IMR-90 (cell line): Measurements from ENCODE around the gene SLC2A8. TPM values are rescaled to one million over a fixed set of nuclear protein-coding genes. Genes with fewer than 3 reads are reported as not detected.

Experiments
- ATAC-seq: fragments of 200-7000 bp; cut with Tn5 transposase; 2 replicates; pipeline ENCODE4 v1.9.1; 2020; ENCODE audit warnings: low read depth, mild to moderate bottlenecking, moderate library complexity
- BruUV-seq: library from RNA; stranded (reverse); fragments of 400-500 nt; replicated peaks from 2 replicates; lab custom pipeline; 2021; lab: Mats Ljungman, UMichigan
- CTCF ChIA-PET: fragments of 300-600 bp; formaldehyde crosslinking; extraction: SDS; loops from one replicate; lab custom pipeline; 2021; ENCODE audit warnings: antibody characterized with exemption; lab: Yijun Ruan, JAX
- POLR2A ChIA-PET: fragments of 300-600 bp; sonication (Branson Sonifier 250); formaldehyde crosslinking; loops from one replicate; lab custom pipeline; 2022; ENCODE audit warnings: antibody characterized with exemption; ENCODE audit not compliant: unreplicated experiment; lab: Charles Lee
- DNase-seq: peaks from one replicate; pipeline ENCODE4 v3.0.0; 2013
- H2AFZ ChIP-seq: replicated peaks from 2 replicates; pipeline ENCODE3; 2013; ENCODE audit warnings: low read length, mild to moderate bottlenecking; ENCODE audit not compliant: poor library complexity
- H2AK5ac ChIP-seq: 2 replicates; pipeline ENCODE4 v1.6.1; 2013; ENCODE audit warnings: low read depth, low read length, inconsistent platforms
- H2AK9ac ChIP-seq: replicated peaks from 2 replicates; pipeline ENCODE3; 2013; ENCODE audit warnings: mild to moderate bottlenecking, low read depth, low read length, moderate library complexity; ENCODE audit not compliant: poor library complexity
- H2BK120ac ChIP-seq: 2 replicates; pipeline ENCODE4 v1.6.1; 2013; ENCODE audit warnings: low read depth, low read length, inconsistent platforms
- H2BK15ac ChIP-seq: 3 replicates; pipeline ENCODE4 v1.6.1; 2013; ENCODE audit warnings: low read depth, low read length, inconsistent platforms
- H2BK20ac ChIP-seq: 2 replicates; pipeline ENCODE4 v1.6.1; 2013; ENCODE audit warnings: low read depth, mild to moderate bottlenecking, inconsistent platforms, low read length, moderate library complexity
- H2BK5ac ChIP-seq: 2 replicates; pipeline ENCODE4 v1.6.1; 2013; ENCODE audit warnings: mild to moderate bottlenecking, low read depth, low read length, inconsistent platforms; ENCODE audit not compliant: poor library complexity, severe bottlenecking
- H3K14ac ChIP-seq: replicated peaks from 2 replicates; pipeline ENCODE4 v1.6.1; 2013; ENCODE audit warnings: low read depth, low read length, inconsistent platforms
- H3K18ac ChIP-seq: 2 replicates; pipeline ENCODE4 v1.6.1; 2013; ENCODE audit warnings: low read depth, low read length, control low read depth
- H3K23ac ChIP-seq: 2 replicates; pipeline ENCODE4 v1.6.1; 2013; ENCODE audit warnings: low read depth, low read length, inconsistent platforms
- H3K27ac ChIP-seq: 2 replicates; pipeline ENCODE4 v1.5.1; 2013; ENCODE audit warnings: mild to moderate bottlenecking, control low read depth, low read length; ENCODE audit not compliant: insufficient read depth
- H3K27me3 ChIP-seq: 2 replicates; pipeline ENCODE4 v1.6.1; 2013; ENCODE audit warnings: low read length; ENCODE audit not compliant: control insufficient read depth, insufficient read depth
- H3K36me3 ChIP-seq: 2 replicates; pipeline ENCODE4 v1.6.1; 2013; ENCODE audit warnings: low read length, mixed read lengths; ENCODE audit not compliant: control insufficient read depth, insufficient read depth
- H3K4ac ChIP-seq: 2 replicates; pipeline ENCODE4 v1.6.1; 2013; ENCODE audit warnings: low read depth, low read length, inconsistent platforms
- H3K4me1 ChIP-seq: 2 replicates; pipeline ENCODE4 v1.6.1; 2013; ENCODE audit warnings: low read length, mixed read lengths; ENCODE audit not compliant: control insufficient read depth, insufficient read depth
- H3K4me2 ChIP-seq: 2 replicates; pipeline ENCODE4 v1.6.1; 2013; ENCODE audit warnings: low read depth, mild to moderate bottlenecking, control low read depth, low read length, moderate library complexity
- H3K4me3 ChIP-seq: 2 replicates; pipeline ENCODE4 v1.5.1; 2013; ENCODE audit warnings: low read depth, mild to moderate bottlenecking, control low read depth, low read length, moderate library complexity; ENCODE audit not compliant: insufficient read depth
- H3K56ac ChIP-seq: 2 replicates; pipeline ENCODE4 v1.6.1; 2013; ENCODE audit warnings: low read length, inconsistent platforms; ENCODE audit not compliant: insufficient read depth; ENCODE audit errors: extremely low read depth
- H3K79me1 ChIP-seq, 2 experiments: 2 replicates each; pipeline ENCODE4 v1.6.1; 2013; ENCODE audit warnings: low read length in 2 of 2, inconsistent platforms in 1 of 2, low read depth in 1 of 2
- H3K9ac ChIP-seq: 2 replicates; pipeline ENCODE4 v1.6.1; 2013; ENCODE audit warnings: low read depth, low read length, control low read depth
- H3K9me1 ChIP-seq: 2 replicates; pipeline ENCODE4 v1.6.1; 2013; ENCODE audit warnings: low read length, inconsistent platforms; ENCODE audit not compliant: insufficient read depth
- H3K9me3 ChIP-seq: 2 replicates; pipeline ENCODE4 v1.6.1; 2013; ENCODE audit warnings: low read length; ENCODE audit not compliant: control insufficient read depth, insufficient read depth
- H4K20me1 ChIP-seq: 2 replicates; pipeline ENCODE4 v1.6.1; 2013; ENCODE audit warnings: low read length, inconsistent platforms; ENCODE audit not compliant: insufficient read depth
- H4K5ac ChIP-seq: 2 replicates; pipeline ENCODE4 v1.6.1; 2013; ENCODE audit warnings: mild to moderate bottlenecking, low read depth, low read length, control low read depth
- H4K8ac ChIP-seq, 2 experiments: 2 replicates each; pipeline ENCODE4 v1.6.1; 2013; ENCODE audit warnings: low read depth in 2 of 2, low read length in 2 of 2, control low read depth in 1 of 2, inconsistent platforms in 1 of 2
- H4K91ac ChIP-seq: 2 replicates; pipeline ENCODE4 v1.6.1; 2013; ENCODE audit warnings: low read depth, low read length, inconsistent platforms; ENCODE audit not compliant: insufficient read depth
- BHLHE40 ChIP-seq: fragments of 150-350 bp; IDR thresholded peaks from 2 replicates; pipeline ENCODE4 v1.6.1; 2016; ENCODE audit warnings: mild to moderate bottlenecking, low read depth, low read length
- CEBPB ChIP-seq: IDR thresholded peaks from 2 replicates; pipeline ENCODE4 v1.6.1; 2012; ENCODE audit warnings: low read depth, low read length, improper control_type of control experiment
- CHD1 ChIP-seq: IDR thresholded peaks from 2 replicates; pipeline ENCODE4 v1.6.1; 2012; ENCODE audit warnings: low read depth, low read length, improper control_type of control experiment
- CTCF ChIP-seq: conservative IDR thresholded peaks from 2 replicates; pipeline ENCODE4 v1.5.1; 2012; ENCODE audit warnings: mild to moderate bottlenecking, low read depth, low read length, improper control_type of control experiment
- ELK1 ChIP-seq: fragments of 150-350 bp; IDR thresholded peaks from 2 replicates; pipeline ENCODE4 v1.6.1; 2016; ENCODE audit warnings: low read depth, mild to moderate bottlenecking, low read length, moderate library complexity, borderline replicate concordance
- MAZ ChIP-seq: IDR thresholded peaks from 2 replicates; pipeline ENCODE4 v1.6.1; 2012; ENCODE audit warnings: low read depth, mild to moderate bottlenecking, low read length, improper control_type of control experiment, moderate library complexity, borderline replicate concordance
- MXI1 ChIP-seq: IDR thresholded peaks from 2 replicates; pipeline ENCODE4 v1.6.1; 2012; ENCODE audit warnings: low read depth, mild to moderate bottlenecking, low read length, moderate library complexity, borderline replicate concordance
- NFE2L2 ChIP-seq: fragments of 150-350 bp; IDR thresholded peaks from 2 replicates; pipeline ENCODE4 v1.6.1; 2016; ENCODE audit warnings: low read depth, mild to moderate bottlenecking, low read length
- RAD21 ChIP-seq: IDR thresholded peaks from 2 replicates; pipeline ENCODE4 v1.6.1; 2012; ENCODE audit warnings: low read length, improper control_type of control experiment
- RCOR1 ChIP-seq: IDR thresholded peaks from 2 replicates; pipeline ENCODE4 v1.6.1; 2012; ENCODE audit warnings: mild to moderate bottlenecking, low read length, improper control_type of control experiment; ENCODE audit not compliant: insufficient replicate concordance
- SMC3 ChIP-seq: fragments of 150-350 bp; IDR thresholded peaks from 2 replicates; pipeline ENCODE4 v1.6.1; 2016; ENCODE audit warnings: low read depth, mild to moderate bottlenecking, antibody characterized with exemption, low read length, moderate library complexity
- USF2 ChIP-seq: fragments of 150-350 bp; IDR thresholded peaks from 2 replicates; pipeline ENCODE4 v1.6.1; 2017; ENCODE audit warnings: mild to moderate bottlenecking, antibody characterized with exemption, low read length, low read depth
- WGBS, 2 experiments: methylation state at CpG; one replicate each; pipeline versions ENCODE4 v1.1.5 to v1.1.7; 2013; ENCODE audit warnings: missing lambda C conversion rate in 2 of 2; ENCODE audit not compliant: insufficient read length in 1 of 2; ENCODE audit errors: extremely low coverage in 2 of 2; 5-methylcytosine and 5-hydroxymethylcytosine counted together
- dilution Hi-C: fragments of 300-500 bp; cut with HindIII; formaldehyde crosslinking; loops from one replicate; pipeline ENCODE4 v1.14.3; 2018; ENCODE audit warnings: low sequenced_read_pairs; ENCODE audit not compliant: unreplicated experiment
- in situ Hi-C: fragments of 300-500 bp; cut with MboI; formaldehyde crosslinking; loops from 3 replicates; pipeline ENCODE4 v1.14.3; 2019; ENCODE audit warnings: low sequenced_read_pairs, inconsistent platforms, mixed read lengths
- intact Hi-C: fragments of 100-400 bp; cut with micrococcal nuclease; formaldehyde crosslinking; loops from 2 replicates; pipeline ENCODE4 v1.10.0; 2022
- polyA plus RNA-seq, 3 experiments: library from polyadenylated mRNA; depleted of rRNA; stranded (reverse); fragments of >200 nt; gene quantifications; 2 replicates each; pipeline ENCODE4 v1.2.3, GENCODE V29; 2012; ENCODE audit warnings: low replicate concordance in 1 of 3
- total RNA-seq: library from RNA; depleted of rRNA; stranded (reverse); fragments of >200 nt; gene quantifications from 2 replicates; pipeline ENCODE4 v1.2.3, GENCODE V29; 2012

Gene SLC2A8
- total and polyA plus RNA-seq, 2 of the 4 experiments (the other 2 are of a cell fraction) = 9.0 to 12.0 TPM

- H3K4me1 ChIP-seq = peaks cover 7% of the 10 kb centered on the region
- H2BK15ac ChIP-seq = no peak overlapping the region
- H3K4ac ChIP-seq = no peak overlapping the region
- no peak overlapping the region for H4K5ac ChIP-seq
- H3K4me2 ChIP-seq = peak overlapping the region; percentile 69
- H3K56ac ChIP-seq = no peak overlapping the region
- no peak overlapping the region for H3K18ac ChIP-seq
- H4K8ac ChIP-seq = no peak overlapping the region; a peak in 1 of 4 replicates
- BruUV-seq = no TSS peak
- peaks cover 7% of the 10 kb centered on the region; the same call in 1 of the 2 replicates for H4K20me1 ChIP-seq
- H3K4me3 ChIP-seq = no peak overlapping the region
- H3K14ac ChIP-seq = 0 out of 2 replicates have a peak overlapping the region, but pooled peaks have one; percentile 28
- intact Hi-C loops = loop anchor here (10.0 kb wide), 1 partner anchor 197 kb away; no protein-coding TSS in a partner anchor
- no peak overlapping the region for H2BK5ac ChIP-seq
- ChIA-PET POLR2A (no interaction called here), CTCF (no interaction called here)
- no peak overlapping the region for H2BK20ac ChIP-seq
- no peak overlapping the region for H3K27ac ChIP-seq
- H3K27me3 ChIP-seq = no peaks in the 10 kb centered on the region
- no peak for ATAC-seq
- 92% methylated on average over 4 of the region's 10 CpGs; no CpG with 5 or more reads in 1 of the 2 experiments for whole genome bisulfite sequencing, 2 experiments
- peak overlapping the region; percentile 81; the same call in 1 of the 2 replicates for H3K23ac ChIP-seq
- peaks cover 12% of the 10 kb centered on the region; the same call in 1 of the 2 replicates for H3K9me1 ChIP-seq
- peaks cover 28 to 48% of the 10 kb centered on the region in 2 experiments for H3K79me1 ChIP-seq
- H3K9ac ChIP-seq = no peak overlapping the region
- H3K36me3 ChIP-seq = 0 out of 2 replicates have a peak, but pooled peaks cover 2% of the 10 kb centered on the region
- peak overlapping the region; percentile 43 for H2AK5ac ChIP-seq
- dilution Hi-C loops = no loop called here
- H4K91ac ChIP-seq = no peak overlapping the region
- no peak for DNase-seq
- H2AFZ ChIP-seq = peak overlapping the region; percentile 2
- H3K9me3 ChIP-seq = no peaks in the 10 kb centered on the region
- TF ChIP-seq RCOR1 (no peak), USF2 (no peak), CTCF (no peak), ELK1 (no peak), MAZ (no peak), CHD1 (no peak), RAD21 (no peak), CEBPB (no peak), MXI1 (no peak), BHLHE40 (no peak), SMC3 (no peak), NFE2L2 (no peak)
- peak overlapping the region; percentile 57 for H2AK9ac ChIP-seq
- no peak overlapping the region for H2BK120ac ChIP-seq
- in situ Hi-C loops = no loop called here
Observed at GRCh38 chr9:127422133-127422782, 25.3 kb downstream of the SLC2A8 start.
